CD4-positive, CD25-positive, alpha-beta regulatory T cell (primary cell): ENCODE results near the gene NEK8. TPM values are rescaled to one million over a fixed set of nuclear protein-coding genes. Genes with fewer than 3 reads are reported as not detected.
A peak's percentile ranks its signal among the peaks of the same experiment; 100 is the strongest.

Experiments used
- ATAC-seq, 2 donors: fragments of 150-1000 bp; cut with Tn5 transposase; one replicate each; pipeline ENCODE4 v1.10.0; 2021; ENCODE audit warnings: low read depth in 2 of 2, moderate number of reproducible peaks in 2 of 2, moderate library complexity in 1 of 2
- DNase-seq, 3 donors: peaks; one replicate each; pipeline versions ENCODE4 v3.0.0 to v3.0.0-alpha.2; 2012 to 2022; ENCODE audit warnings: mixed read lengths in 1 of 3
- H3K27ac ChIP-seq: one replicate; pipeline ENCODE4 v1.7.0; 2013; ENCODE audit warnings: mild to moderate bottlenecking, low read length; ENCODE audit not compliant: insufficient read depth, poor library complexity, severe bottlenecking
- H3K27me3 ChIP-seq: one replicate; pipeline ENCODE4 v1.7.0; 2013; ENCODE audit warnings: low read length; ENCODE audit not compliant: control insufficient read depth, insufficient read depth
- H3K36me3 ChIP-seq: one replicate; pipeline ENCODE4 v1.7.0; 2013; ENCODE audit warnings: mild to moderate bottlenecking, low read length, moderate library complexity; ENCODE audit not compliant: control insufficient read depth, insufficient read depth
- H3K4me1 ChIP-seq: 2 replicates; pipeline ENCODE4 v1.7.0; 2013; ENCODE audit warnings: mild to moderate bottlenecking, low read length; ENCODE audit not compliant: insufficient read depth, control insufficient read depth, poor library complexity, severe bottlenecking
- H3K4me3 ChIP-seq: one replicate; pipeline ENCODE4 v1.7.0; 2013; ENCODE audit warnings: low read depth, mild to moderate bottlenecking, low read length, moderate library complexity
- H3K9me3 ChIP-seq, 2 experiments: 1 replicate in 1 of 2; 2 replicates in 1 of 2; pipeline ENCODE4 v1.7.0; 2013; ENCODE audit warnings: low read length in 2 of 2, mild to moderate bottlenecking in 1 of 2, moderate library complexity in 1 of 2; ENCODE audit not compliant: control insufficient read depth in 2 of 2
- H3K27ac Mint-ChIP-seq, 3 donors: one replicate each; pipeline ENCODE4 v1.8.0; 2020 to 2022; ENCODE audit warnings: mild to moderate bottlenecking in 3 of 3, mixed read lengths in 3 of 3, moderate library complexity in 2 of 3
- H3K27me3 Mint-ChIP-seq: one replicate; pipeline ENCODE4 v1.8.0; 2022; ENCODE audit warnings: mild to moderate bottlenecking, mixed read lengths
- H3K36me3 Mint-ChIP-seq: one replicate; pipeline ENCODE4 v1.8.0; 2020; ENCODE audit warnings: mixed read lengths
- H3K4me1 Mint-ChIP-seq, 4 donors: one replicate each; pipeline ENCODE4 v1.8.0; 2020 to 2022; ENCODE audit warnings: mixed read lengths in 4 of 4, mild to moderate bottlenecking in 1 of 4
- H3K4me3 Mint-ChIP-seq, 4 donors: one replicate each; pipeline ENCODE4 v1.8.0; 2020 to 2022; ENCODE audit warnings: mild to moderate bottlenecking in 4 of 4, mixed read lengths in 4 of 4, moderate library complexity in 3 of 4
- H3K9me3 Mint-ChIP-seq, 7 donors: one replicate each; pipeline ENCODE4 v1.8.0; 2020 to 2022; ENCODE audit warnings: mixed read lengths in 7 of 7, mild to moderate bottlenecking in 3 of 7, moderate library complexity in 2 of 7
- polyA plus RNA-seq, 4 donors: library from polyadenylated mRNA; unstranded; fragments of 300-500 nt; fragmentation: Illumina TruSeq; gene quantifications; one replicate each; pipeline ENCODE4 v1.2.3, GENCODE V29; 2021
- total RNA-seq: library from RNA; stranded (reverse); gene quantifications from one replicate; pipeline ENCODE4 v1.2.3, GENCODE V29; 2022

Gene NEK8
- total and polyA plus RNA-seq, 5 donors from 2014 or later: 1.8 to 7.5 (median 2.1) TPM

DNA sequence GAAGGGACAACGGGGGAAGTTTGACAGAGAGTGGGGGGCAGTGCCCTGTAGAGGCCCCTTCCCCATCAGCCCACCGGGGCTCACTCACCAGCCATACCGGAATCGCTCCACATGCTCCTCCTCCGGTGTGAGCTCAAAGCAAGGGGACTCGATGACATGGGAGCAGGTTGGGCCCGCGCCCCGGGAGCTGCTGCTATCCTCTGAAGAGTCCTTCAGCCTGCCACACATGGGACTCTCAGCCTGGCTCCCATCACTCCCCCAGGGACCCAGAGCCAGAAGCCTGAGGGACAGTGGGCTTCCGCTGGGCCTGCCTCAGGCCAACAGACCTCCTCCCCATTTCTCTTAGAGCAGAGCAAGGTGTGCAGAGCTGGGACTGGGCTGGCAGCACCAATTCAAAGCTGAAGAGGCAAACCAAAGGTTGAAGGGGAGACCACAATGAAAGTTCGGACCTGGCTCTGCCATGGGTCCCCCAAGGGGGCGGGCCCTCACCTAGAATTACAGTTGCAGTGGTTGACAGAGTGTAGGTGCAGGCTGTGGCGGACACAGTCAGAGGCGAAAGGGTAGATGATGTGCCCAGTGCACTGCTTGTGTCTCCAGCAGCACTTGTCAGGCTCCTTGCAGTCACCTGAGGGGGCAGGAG, 24.2 kb upstream of the NEK8 start:
- Mint-ChIP-seq H3K4me3 (no peak overlapping the region), H3K36me3 (peaks cover 22% of the 10 kb centered on the region), H3K9me3 (peaks cover 0 to 2% (median 0%) of the 10 kb centered on the region in 7 donors), H3K27me3 (no peaks in the 10 kb centered on the region), H3K27ac (peak overlapping the region in 2 of 3 donors; percentile 45 to 65), H3K4me1 (peaks cover 0 to 7% (median 3%) of the 10 kb centered on the region in 4 donors)
- Histone ChIP-seq H3K4me1 (no peaks in the 10 kb centered on the region), H3K36me3 (peaks cover 38% of the 10 kb centered on the region), H3K4me3 (no peak overlapping the region), H3K27me3 (no peaks in the 10 kb centered on the region), H3K9me3 (no peaks in the 10 kb centered on the region), H3K27ac (no peak overlapping the region)
- DNase-seq: no peak
- peak in 1 of 2 donors; percentile 23 for ATAC-seq

DNA sequence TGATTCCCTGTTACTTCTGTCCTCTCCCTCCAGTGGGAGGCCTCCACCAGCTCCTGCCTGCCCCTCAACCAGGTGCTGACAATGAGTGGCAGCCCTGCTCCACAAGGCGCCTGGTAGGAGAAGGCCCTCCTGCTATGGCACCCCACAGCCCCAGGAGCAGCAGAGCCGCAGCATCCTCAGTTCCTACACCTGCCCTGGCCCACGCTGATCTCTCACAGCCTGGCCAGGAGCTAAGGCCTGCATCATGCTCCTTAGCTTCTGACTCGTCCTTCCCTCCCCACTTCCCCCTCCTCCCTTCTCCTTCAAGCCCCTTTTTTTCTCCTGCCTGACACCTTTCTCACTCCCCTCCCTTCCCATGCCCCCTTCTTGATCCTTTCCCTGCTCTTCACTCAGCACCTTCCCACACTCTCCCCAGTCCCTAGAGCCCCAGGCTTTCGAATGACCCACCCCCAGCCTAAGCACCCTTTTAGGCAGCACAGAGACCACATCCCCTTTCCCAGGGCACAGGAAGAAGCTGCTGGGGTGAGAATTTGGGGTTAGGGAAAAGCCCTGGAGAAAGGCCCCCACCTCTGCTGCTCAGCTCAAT, 23.4 kb upstream of the NEK8 start:
- Histone ChIP-seq H3K27ac (no peak overlapping the region), H3K4me3 (no peak overlapping the region), H3K27me3 (no peaks in the 10 kb centered on the region), H3K36me3 (peaks cover 30% of the 10 kb centered on the region), H3K4me1 (no peaks in the 10 kb centered on the region), H3K9me3 (no peaks in the 10 kb centered on the region)
- no peak overlapping the region for H3K4me3 Mint-ChIP-seq
- peaks cover 22% of the 10 kb centered on the region for H3K36me3 Mint-ChIP-seq
- H3K27me3 Mint-ChIP-seq: no peaks in the 10 kb centered on the region
- no peak for ATAC-seq
- H3K4me1 Mint-ChIP-seq: peaks cover 0 to 7% (median 3%) of the 10 kb centered on the region in 4 donors
- H3K9me3 Mint-ChIP-seq: peaks cover 0 to 2% (median 0%) of the 10 kb centered on the region in 7 donors
- DNase-seq: no peak
- H3K27ac Mint-ChIP-seq: peak overlapping the region in 1 of 3 donors; percentile 80

DNA sequence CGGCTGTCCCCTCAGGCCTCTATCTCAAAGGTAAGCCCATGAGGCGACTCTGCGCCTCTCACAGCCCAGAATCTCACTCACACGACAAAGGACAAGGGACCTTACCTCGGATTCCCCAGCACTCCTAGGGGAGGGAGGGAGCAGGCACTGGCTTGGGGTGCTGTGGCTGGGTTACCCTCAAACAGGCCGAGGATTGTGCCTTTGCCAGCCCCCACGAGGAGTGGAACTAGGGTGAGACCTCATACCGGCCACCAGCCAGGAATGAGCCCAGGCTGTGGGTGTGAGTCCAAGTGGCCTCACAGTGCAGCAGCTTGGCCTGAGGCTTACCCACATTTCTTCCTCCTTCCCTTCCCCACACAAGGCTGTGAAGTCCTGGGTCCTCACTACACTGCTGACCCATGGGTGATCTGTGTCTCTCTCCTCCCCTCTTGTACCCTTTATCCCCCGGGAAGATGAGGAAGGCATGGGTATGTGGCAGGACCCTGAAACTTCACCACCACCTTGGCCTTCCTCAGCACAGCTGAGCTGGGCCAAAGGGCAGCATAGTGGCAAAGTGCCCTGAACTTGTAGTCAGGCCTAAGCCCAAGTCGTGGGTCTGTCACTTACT, 22.8 kb upstream of the NEK8 start:
- ATAC-seq (no peak), DNase-seq (no peak)
- Mint-ChIP-seq H3K27ac (no peak overlapping the region), H3K4me1 (peaks cover 0 to 11% (median 4%) of the 10 kb centered on the region in 4 donors), H3K27me3 (no peaks in the 10 kb centered on the region), H3K9me3 (peaks cover 0 to 2% (median 0%) of the 10 kb centered on the region in 7 donors), H3K4me3 (no peak overlapping the region), H3K36me3 (peaks cover 20% of the 10 kb centered on the region)
- Histone ChIP-seq H3K9me3 (no peaks in the 10 kb centered on the region), H3K4me1 (peaks cover 4% of the 10 kb centered on the region), H3K4me3 (no peak overlapping the region), H3K27me3 (no peaks in the 10 kb centered on the region), H3K36me3 (peaks cover 23% of the 10 kb centered on the region), H3K27ac (no peak overlapping the region)

DNA sequence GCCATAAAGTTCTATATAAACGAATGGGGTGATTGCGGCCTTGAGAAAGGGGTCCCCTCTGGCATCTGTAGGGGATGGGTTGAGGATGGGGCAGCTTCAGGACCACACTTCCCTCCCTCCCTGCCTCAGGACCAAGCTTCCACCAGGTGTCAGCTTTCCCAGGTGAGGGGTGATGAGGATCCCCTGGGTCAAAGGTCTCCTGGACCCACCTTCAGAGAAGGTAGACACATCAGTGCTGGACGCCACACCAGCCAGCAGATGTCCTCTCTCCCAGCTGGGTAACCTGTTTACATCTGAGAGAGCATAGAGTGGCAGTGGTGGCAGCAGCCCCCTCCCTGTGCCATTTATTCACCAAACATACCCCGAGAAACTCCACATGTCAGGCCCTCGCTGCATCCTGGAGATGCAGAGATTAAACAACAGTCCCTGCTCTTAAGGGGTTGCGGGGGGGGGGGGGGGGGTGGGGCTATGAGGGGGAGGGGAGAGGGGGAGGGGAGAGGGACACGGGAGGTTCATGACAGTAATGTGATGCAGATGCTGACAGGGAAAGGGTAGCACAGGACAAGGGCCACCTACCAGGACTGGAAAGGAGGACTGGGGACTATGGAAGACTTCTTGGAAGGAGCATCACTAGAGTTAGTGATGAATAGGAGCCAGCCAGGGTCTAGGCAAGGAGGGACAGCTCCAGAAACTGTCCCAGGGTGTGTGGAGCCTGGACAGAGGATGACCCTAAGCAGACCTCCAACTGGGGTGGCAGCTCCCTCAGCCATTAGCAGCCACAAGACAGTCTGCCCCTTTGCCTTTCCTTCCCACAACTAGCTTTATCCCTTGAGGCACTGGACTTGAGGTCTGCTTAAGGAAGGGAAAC, 21.9 kb upstream of the NEK8 start:
- DNase-seq (no peak), ATAC-seq (no peak)
- H3K4me3 Mint-ChIP-seq: peak overlapping the region in 2 of 4 donors; percentile 55 to 58
- Histone ChIP-seq H3K27ac (no peak overlapping the region), H3K9me3 (no peaks in the 10 kb centered on the region), H3K4me1 (peaks cover 11% of the 10 kb centered on the region), H3K36me3 (peaks cover 14% of the 10 kb centered on the region), H3K27me3 (no peaks in the 10 kb centered on the region), H3K4me3 (no peak overlapping the region)
- H3K36me3 Mint-ChIP-seq: peaks cover 15% of the 10 kb centered on the region
- H3K27ac Mint-ChIP-seq: peak overlapping the region in 2 of 3 donors; percentile 55 to 79
- H3K27me3 Mint-ChIP-seq: no peaks in the 10 kb centered on the region
- H3K4me1 Mint-ChIP-seq: peaks cover 0 to 16% (median 7%) of the 10 kb centered on the region in 4 donors
- H3K9me3 Mint-ChIP-seq: no peaks in the 10 kb centered on the region

DNA sequence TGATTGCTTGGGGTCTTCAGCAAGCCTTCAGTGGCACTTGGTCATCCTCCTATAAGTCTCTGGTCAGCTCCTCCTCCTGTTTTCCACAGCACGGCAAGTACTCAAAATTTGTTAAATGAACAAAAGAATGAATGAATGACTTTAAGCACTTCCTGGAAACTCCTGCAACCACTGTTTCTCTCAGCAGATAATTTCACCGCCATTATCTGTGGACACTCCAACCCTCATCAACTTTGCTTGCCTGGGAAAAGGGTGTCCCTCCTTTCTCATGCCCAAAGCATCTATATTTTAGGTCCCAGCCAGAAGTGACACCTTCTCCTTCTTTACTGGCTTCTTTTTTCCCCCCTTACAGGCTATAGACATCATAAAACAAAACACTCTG, 21.3 kb upstream of the NEK8 start:
- no peaks in the 10 kb centered on the region for H3K9me3 Mint-ChIP-seq
- peak overlapping the region in 2 of 3 donors; percentile 55 to 79 for H3K27ac Mint-ChIP-seq
- H3K4me3 Mint-ChIP-seq: peak overlapping the region in 2 of 4 donors; percentile 55 to 58
- ATAC-seq (no peak), DNase-seq (no peak)
- H3K27me3 ChIP-seq: no peaks in the 10 kb centered on the region
- H3K4me1 Mint-ChIP-seq: peaks cover 0 to 19% (median 10%) of the 10 kb centered on the region in 4 donors
- no peak overlapping the region for H3K4me3 ChIP-seq
- peaks cover 11% of the 10 kb centered on the region for H3K36me3 Mint-ChIP-seq
- peaks cover 8% of the 10 kb centered on the region for H3K36me3 ChIP-seq
- H3K27me3 Mint-ChIP-seq: no peaks in the 10 kb centered on the region
- H3K4me1 ChIP-seq: peaks cover 17% of the 10 kb centered on the region
- H3K9me3 ChIP-seq: no peaks in the 10 kb centered on the region
- no peak overlapping the region for H3K27ac ChIP-seq

DNA sequence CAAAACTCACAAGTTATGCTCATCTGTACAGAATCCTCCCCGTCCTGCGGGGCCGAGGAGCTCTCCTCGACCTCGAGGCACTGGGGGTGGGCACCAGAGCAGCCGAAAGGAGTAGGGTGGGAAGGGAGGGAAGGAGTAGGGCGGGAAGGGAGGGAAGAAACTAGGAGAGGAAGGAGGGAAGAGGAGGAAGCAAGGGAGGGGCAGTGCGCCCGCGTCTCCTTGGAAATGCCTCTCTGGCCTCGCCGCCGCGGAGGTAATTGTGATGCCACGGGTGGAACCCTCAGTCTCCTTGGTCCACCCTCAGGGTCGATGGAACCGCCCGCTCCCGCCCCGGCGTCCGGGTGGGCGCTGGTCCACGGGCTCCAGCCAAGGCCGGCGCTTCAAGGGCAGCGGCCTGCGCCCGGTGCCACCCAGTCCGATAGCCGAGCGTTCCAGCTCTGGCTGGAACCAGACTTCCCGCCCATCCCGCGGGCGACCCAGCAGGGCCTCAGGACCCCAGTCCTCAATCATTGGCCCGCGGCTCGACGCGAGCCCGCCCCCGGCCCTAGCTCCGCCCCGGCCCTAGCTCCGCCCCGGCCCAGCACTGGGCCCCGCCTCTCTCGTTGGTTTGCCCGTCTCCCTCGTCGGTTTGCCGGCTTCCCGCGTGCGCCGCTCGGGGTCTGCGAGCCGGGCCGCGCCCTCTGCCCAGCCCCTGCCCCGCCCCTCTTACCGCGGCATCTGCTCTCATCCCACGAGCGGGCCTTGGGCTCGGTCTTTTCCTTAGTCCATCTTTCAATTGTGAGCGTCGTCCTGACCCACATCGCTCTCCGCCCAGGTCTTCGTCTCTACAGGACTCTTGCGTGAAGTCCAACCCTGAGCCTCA, 17.5 kb upstream of the NEK8 start:
- peak overlapping the region; percentile 87 to 97 (median 92) for H3K4me3 Mint-ChIP-seq
- H3K27ac Mint-ChIP-seq: peak overlapping the region; percentile 93 to 97 (median 93)
- H3K27me3 Mint-ChIP-seq: peaks cover 16% of the 10 kb centered on the region
- peaks cover 7% of the 10 kb centered on the region for H3K27me3 ChIP-seq
- peak overlapping the region; percentile 51 for H3K4me3 ChIP-seq
- ATAC-seq (peak; percentile 89 to 90), DNase-seq (peak; percentile 84 to 88 (median 86))
- peaks cover 20% of the 10 kb centered on the region for H3K4me1 ChIP-seq
- H3K27ac ChIP-seq: peak overlapping the region; percentile 74
- H3K36me3 Mint-ChIP-seq: no peaks in the 10 kb centered on the region
- H3K4me1 Mint-ChIP-seq: peaks cover 0 to 26% (median 11%) of the 10 kb centered on the region in 4 donors
- H3K9me3 ChIP-seq: no peaks in the 10 kb centered on the region
- no peaks in the 10 kb centered on the region for H3K9me3 Mint-ChIP-seq
- H3K36me3 ChIP-seq: no peaks in the 10 kb centered on the region

DNA sequence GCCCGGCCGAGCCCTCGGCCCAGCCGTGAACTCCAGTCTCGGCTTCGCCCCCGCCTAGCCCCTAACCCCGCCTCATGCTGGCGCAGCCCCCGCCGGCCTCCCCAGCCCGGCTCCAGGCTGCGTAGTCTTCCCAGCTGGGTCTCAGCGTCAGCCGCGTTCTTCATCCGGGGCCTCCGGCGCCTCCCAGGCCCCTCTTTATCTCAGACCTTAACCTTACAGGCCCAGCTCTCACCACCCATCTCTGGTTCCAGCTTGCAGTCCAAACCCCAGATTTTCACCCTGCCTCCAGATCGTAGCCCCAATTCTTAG, 16.9 kb upstream of the NEK8 start, which contains the start of gene PROCA1:
Gene PROCA1 (minus strand): TSS at position 166 of the 309 bp plus-strand sequence. CDS start 228 bp downstream, outside the sequence.
- Mint-ChIP-seq H3K36me3 (no peaks in the 10 kb centered on the region), H3K9me3 (no peaks in the 10 kb centered on the region), H3K4me3 (peak within 1 kb of the TSS; percentile 87 to 97 (median 92)), H3K27ac (peak within 1 kb of the TSS; percentile 93 to 97 (median 93)), H3K4me1 (peaks cover 0 to 26% (median 11%) of the 10 kb centered on the region in 4 donors), H3K27me3 (peaks cover 22% of the 10 kb centered on the region)
- H3K27me3 ChIP-seq: peaks cover 11% of the 10 kb centered on the region
- peak within 1 kb of the TSS; percentile 74 for H3K27ac ChIP-seq
- H3K4me3 ChIP-seq: peak within 1 kb of the TSS; percentile 51
- H3K9me3 ChIP-seq: no peaks in the 10 kb centered on the region
- DNase-seq: peak in 1 of 3 donors; percentile 40
- no peaks in the 10 kb centered on the region for H3K36me3 ChIP-seq
- ATAC-seq: peak; percentile 27 to 45
- peaks cover 20% of the 10 kb centered on the region for H3K4me1 ChIP-seq
